HFF-Myc (cell line): ENCODE results near the gene ITPK1.

Source experiments
- DNase-seq: peaks from one replicate; pipeline ENCODE4 v3.0.0-alpha.2; 2011; ENCODE audit warnings: low read depth; ENCODE audit errors: extremely low read depth
- H3K4me3 ChIP-seq: replicated peaks from 2 replicates; pipeline ENCODE4 v1.5.1; 2011; ENCODE audit warnings: low read depth, mild to moderate bottlenecking, control low read depth, low read length
- CTCF ChIP-seq: IDR thresholded peaks from 2 replicates; pipeline ENCODE4 v1.5.1; 2012; ENCODE audit warnings: mild to moderate bottlenecking, low read depth, low read length, control low read depth; ENCODE audit errors: missing control alignments

The ITPK1 gene

DNA sequence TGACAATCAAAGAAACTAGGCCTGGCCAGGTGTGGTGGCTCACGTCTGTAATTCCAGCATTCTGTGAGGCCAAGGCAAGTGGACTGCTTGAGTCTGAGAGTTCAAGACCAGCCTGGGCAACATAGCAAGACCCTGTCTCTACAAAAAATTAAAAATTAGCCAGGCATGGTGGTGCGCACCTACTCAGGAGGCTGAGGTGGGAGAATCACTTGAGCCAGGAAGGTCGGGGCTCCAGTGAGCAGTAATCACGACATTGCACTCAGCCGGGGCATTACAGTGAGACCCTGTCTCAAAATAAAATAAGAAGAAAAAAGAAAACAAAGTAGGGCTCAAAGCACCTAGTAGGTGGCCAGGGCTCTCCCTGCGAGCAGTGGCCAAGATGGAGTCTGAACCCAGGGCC lies 113.7 kb downstream of the ITPK1 start:
- DNase-seq = no peak
- TF ChIP-seq CTCF = no peak
- no peak overlapping the region for H3K4me3 ChIP-seq

- TF ChIP-seq CTCF = no peak
- DNase-seq = no peak
- no peak overlapping the region for H3K4me3 ChIP-seq
These were observed 116.8 kb downstream of the ITPK1 start for GRCh38 chr14:92998946-92999345.

- no peak for DNase-seq
- no peak overlapping the region for H3K4me3 ChIP-seq
- TF ChIP-seq CTCF = no peak
These were observed 118.2 kb downstream of the ITPK1 start for GRCh38 chr14:92997343-92998061.

- no peak for TF ChIP-seq CTCF
- H3K4me3 ChIP-seq = no peak overlapping the region
- DNase-seq = no peak
These were observed 120.1 kb downstream of the ITPK1 start for GRCh38 chr14:92995620-92996019.

DNA sequence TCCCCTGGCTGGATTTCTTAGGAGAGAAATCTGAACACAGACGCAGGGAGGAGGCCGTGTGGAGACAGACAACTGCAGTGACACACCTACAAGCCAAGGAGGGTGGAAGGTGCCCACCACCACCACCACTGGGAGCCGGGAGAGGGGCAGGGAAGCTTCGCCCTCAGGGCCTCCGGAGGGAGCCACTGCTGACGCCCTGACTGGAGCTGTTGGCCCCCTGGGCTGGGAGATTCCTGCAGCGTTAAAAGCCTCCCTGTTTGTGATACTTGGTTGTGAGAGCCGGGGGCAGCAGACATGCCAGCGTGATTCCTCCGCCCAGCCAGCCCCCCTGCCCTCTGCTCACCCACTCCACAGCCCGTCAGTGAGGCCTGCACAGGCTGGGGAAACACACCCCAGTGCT lies 120.8 kb downstream of the ITPK1 start:
- DNase-seq = no peak
- no peak for TF ChIP-seq CTCF
- no peak overlapping the region for H3K4me3 ChIP-seq

DNA sequence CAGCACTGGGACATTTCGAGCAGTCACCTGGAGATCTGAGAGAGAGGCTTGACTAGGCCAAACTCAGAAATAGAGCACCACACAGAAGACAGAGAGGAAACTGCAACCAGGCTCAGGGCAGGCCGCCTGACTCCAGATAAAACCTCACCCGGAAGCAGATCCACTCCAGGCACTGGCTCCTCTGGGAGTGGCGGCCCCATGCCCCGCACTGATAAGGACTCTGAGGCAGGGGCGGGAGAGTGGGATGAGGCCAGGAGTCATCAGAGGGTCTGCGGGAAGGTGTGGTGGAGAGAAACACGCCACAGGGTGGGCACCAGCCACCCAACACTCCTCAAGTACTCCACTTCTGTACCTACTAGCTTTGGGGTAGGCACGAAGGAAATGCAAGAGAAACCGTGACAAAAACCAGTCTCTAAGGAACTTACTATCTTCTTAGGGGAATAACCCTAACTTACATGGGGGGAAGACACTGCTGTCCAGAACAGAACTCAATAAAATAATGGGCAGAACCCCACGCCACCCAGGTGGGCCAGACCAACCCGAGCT lies 121.5 kb downstream of the ITPK1 start:
- TF ChIP-seq CTCF = no peak
- no peak overlapping the region for H3K4me3 ChIP-seq
- DNase-seq = no peak
